GM12872 (cell line): ENCODE results near the gene CASQ2.

ENCODE experiments used
- TF ChIP-seq, protein P1 (sequence below): IDR thresholded peaks from 3 replicates; pipeline ENCODE4 v1.5.1; 2011; ENCODE audit warnings: low read depth, mild to moderate bottlenecking, low read length, moderate library complexity; ENCODE audit not compliant: insufficient read depth

Gene CASQ2

DNA sequence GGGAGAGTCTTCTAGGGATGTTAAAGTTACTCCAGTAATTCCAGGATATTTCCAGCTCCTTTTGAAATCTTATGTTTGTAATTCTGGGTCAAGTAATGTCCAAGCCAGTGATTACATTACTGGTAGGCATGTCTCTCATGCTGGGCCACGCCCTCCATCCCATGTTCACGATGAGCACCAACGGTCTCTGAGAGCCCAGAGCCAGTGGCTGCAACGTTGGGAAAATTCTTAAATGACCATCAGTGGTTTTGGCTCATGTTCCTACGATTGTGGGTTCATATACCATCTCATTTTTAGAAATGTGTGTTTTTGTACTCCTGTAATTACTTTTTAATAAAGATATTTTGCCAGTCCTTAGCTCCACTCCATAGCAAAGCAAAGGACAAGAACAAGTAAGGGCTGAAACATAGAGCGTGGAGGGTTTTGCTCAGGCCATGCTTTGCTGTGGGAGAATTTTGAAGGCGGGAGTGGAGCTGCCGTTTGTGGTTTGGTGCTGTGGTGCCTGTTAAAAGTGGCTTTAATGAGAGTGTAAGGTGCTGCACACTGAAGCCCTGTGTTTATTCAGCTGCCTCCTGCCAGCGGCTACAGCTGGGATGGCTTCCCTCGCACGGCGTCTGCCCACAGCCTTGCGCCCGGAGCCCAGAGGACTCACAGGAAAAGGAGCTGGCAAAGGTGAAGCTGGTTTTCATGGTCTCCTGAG lies 97.9 kb downstream of the CASQ2 start:
- TF ChIP-seq, protein P1, sequence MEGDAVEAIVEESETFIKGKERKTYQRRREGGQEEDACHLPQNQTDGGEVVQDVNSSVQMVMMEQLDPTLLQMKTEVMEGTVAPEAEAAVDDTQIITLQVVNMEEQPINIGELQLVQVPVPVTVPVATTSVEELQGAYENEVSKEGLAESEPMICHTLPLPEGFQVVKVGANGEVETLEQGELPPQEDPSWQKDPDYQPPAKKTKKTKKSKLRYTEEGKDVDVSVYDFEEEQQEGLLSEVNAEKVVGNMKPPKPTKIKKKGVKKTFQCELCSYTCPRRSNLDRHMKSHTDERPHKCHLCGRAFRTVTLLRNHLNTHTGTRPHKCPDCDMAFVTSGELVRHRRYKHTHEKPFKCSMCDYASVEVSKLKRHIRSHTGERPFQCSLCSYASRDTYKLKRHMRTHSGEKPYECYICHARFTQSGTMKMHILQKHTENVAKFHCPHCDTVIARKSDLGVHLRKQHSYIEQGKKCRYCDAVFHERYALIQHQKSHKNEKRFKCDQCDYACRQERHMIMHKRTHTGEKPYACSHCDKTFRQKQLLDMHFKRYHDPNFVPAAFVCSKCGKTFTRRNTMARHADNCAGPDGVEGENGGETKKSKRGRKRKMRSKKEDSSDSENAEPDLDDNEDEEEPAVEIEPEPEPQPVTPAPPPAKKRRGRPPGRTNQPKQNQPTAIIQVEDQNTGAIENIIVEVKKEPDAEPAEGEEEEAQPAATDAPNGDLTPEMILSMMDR: no peak

DNA sequence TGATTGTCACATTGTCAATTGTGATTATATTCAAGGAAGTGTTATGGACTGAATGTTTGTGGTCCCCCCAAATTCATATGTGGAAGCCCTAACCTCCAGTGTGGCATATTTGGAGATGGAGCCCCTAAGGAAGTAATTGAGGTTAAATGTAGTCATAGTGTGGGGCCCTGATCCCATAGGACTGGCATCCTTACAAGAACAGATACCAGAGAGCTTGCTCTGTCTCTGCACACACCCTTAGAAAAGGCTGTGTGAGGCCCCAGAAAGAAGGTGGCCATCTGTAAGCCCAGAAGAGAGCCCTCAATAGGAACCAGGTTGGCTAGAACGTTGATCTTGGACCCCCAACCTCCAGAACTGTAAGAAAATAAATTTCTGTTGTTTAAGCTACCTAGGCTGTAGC lies 98.6 kb downstream of the CASQ2 start:
- TF ChIP-seq, protein P1: no peak

DNA sequence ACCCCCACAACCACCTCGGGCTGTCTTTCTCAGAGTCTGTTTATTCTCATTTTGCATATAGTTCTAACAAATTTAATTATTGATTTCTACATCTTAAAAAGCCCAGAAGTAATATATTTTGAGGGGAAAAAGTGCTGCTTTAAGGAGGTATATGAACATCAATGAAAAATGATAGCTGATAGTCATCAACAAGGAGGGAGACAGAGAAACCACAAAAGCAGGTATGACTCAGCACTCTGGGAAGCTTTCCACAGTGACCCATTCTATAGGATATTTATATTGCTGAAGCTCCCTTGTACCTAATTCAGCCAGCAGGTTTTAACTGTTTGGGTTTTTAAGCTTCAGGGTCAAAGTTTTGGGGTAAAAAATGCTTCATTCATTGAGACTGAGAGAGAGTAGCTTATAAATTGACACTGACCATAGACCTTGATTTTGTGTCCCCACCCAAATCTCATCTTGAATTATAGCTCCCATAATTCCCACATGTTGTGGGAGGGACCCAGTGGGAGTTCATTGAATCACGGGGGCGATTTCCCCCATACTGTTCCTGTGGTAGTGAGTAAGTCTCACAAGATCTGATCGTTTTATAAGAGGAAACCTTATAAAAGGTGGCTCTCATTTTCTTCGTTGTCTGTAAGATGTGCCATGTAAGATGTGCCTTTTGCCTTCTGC lies 99.4 kb downstream of the CASQ2 start:
- TF ChIP-seq, protein P1: no peak

DNA sequence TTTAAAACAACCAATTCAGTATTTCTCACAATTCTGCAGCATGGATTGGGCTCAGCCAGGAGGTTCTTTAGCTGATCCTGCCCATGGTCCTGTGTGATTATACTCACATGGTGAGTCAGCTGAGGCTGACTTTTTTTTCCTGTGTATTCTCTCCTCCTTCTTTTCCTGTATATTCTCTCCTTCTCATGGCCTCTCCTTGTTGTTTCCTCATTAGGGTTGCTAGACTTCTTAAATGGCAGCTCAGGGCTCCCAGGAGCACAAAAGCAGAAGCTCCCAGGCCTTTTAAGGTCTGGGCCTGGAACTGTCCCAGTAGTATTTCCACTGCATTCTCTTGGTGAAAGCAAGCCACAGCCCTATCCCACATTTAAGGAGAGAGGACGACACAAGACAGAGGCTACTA lies 99.9 kb downstream of the CASQ2 start:
- TF ChIP-seq, protein P1: no peak

DNA sequence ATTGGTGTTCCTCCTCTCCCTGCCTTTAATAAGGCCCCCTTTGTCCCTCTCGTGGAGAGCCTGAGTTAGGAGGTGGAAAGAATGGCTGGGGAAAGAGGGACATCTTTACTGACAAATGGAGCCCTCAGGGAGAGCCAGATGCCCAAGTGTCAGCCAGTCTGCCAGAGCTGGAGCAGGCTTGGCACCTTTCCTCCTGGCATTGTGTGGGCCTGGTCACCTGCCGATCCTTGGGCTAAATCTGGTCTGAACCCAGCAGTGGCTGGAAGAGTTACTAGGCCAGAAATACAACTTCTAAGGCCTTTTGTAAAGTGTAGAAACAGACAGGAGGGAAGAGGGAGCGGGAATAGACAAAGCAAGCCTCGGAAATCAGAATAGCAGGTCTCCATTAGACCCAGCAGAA lies 101.8 kb downstream of the CASQ2 start:
- TF ChIP-seq, protein P1: no peak

DNA sequence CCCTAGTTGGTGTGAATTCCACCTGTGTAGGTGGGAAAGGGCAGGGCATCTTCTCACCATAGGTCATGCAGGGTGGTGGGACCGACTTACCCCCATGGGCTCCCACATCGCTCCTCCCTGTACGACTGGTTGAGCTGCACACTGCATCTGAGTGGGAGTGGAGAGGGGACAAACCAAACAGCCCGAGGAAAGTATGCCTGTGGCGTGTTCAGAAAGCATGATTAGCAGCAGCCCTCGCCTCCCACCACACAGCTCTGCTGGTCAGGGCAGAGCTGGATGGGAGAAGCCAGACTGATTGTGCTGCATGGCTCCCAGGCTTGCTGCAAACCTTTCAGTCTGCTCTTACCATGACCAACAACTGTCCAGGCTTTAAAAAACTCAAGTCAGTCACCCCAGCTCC lies 102.3 kb downstream of the CASQ2 start:
- TF ChIP-seq, protein P1: no peak

DNA sequence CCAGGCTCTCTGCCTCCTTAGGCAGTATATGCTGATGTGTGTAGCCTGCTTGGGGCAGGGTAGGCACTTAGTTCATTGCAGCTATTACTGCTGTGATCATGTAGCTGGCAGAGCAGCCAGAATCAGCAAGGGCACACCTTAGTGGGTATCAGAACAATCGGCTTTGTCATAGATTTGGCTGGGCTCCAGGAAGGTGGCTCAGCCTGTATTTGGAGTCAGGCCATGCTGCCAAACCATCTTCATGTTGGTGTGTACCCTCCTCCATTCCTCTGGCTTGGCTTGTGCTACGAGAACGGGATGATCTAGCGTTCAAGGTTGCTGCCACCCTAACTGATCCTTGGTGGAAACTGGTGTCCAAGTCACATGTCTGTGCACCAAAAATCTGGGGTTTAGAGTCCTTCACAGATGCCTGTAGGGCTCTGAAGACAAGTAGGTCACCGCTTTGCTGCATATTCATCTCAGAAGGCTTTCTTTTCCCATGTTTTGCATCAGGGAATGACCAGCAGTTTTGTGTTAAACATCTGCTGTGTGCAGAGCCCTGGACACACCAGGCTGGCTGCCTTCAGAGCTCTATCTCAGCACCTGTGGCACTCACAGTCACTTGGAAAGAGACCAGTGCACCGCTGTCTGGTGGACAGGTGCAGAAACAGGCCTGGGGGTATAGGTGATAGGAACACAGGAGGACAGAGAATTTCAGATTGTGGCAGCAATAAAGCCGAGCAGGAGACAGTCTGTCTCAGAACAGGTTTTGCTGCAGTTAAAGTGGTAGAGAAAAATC lies 103.0 kb downstream of the CASQ2 start:
- TF ChIP-seq, protein P1: no peak
